WI38 (cell line): ENCODE data around the gene SNTG2.

Source experiments
- H3K4me3 ChIP-seq: 2 replicates; pipeline ENCODE4 v1.5.1; 2011; ENCODE audit warnings: low read depth, mild to moderate bottlenecking, control low read depth, low read length
- TF ChIP-seq, protein P1 (sequence below): IDR thresholded peaks from 2 replicates; pipeline ENCODE4 v1.5.1; 2012; ENCODE audit warnings: low read depth, mild to moderate bottlenecking, control low read depth, low read length

The SNTG2 gene

DNA sequence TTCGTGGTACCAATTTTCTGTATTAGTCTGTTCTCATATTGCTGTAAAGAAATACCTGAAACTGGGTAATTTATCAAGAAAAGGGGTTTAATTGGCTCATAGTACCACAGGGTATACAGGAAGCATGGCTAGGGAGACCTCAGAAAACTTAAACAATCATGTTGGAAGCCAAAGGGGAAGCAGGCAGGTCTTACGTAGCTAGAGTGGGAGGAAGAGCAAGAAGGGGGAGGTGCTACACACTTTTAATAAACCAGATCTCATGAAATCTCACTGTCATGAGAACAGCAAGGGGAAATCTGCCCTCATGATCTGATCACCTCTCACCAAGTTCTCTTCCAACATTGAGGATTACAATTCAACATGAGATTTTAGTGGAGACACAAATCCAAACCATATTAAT, 235.8 kb downstream of the SNTG2 start:
- TF ChIP-seq, protein P1, sequence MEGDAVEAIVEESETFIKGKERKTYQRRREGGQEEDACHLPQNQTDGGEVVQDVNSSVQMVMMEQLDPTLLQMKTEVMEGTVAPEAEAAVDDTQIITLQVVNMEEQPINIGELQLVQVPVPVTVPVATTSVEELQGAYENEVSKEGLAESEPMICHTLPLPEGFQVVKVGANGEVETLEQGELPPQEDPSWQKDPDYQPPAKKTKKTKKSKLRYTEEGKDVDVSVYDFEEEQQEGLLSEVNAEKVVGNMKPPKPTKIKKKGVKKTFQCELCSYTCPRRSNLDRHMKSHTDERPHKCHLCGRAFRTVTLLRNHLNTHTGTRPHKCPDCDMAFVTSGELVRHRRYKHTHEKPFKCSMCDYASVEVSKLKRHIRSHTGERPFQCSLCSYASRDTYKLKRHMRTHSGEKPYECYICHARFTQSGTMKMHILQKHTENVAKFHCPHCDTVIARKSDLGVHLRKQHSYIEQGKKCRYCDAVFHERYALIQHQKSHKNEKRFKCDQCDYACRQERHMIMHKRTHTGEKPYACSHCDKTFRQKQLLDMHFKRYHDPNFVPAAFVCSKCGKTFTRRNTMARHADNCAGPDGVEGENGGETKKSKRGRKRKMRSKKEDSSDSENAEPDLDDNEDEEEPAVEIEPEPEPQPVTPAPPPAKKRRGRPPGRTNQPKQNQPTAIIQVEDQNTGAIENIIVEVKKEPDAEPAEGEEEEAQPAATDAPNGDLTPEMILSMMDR, result no peak
- H3K4me3 ChIP-seq, result no peak overlapping the region

DNA sequence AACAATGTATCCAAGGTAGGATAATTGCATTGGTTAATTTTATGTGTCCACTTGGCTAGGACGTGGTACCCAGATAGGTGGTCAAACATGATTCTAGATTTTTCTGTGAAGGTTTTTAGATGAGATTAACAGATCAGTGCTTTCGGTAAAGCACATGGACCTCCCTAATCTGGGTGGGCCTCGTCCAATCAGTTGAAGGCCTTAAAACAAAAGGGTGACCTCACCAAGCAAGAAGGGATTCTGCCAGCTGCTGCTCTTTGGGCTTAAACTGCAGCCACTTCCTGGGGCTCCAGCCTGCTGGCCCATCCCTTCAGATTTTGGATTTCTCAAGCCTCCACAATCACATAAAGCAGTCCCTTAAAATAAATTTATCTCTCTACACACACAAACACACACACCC, 236.5 kb downstream of the SNTG2 start:
- TF ChIP-seq, protein P1, result no peak

DNA sequence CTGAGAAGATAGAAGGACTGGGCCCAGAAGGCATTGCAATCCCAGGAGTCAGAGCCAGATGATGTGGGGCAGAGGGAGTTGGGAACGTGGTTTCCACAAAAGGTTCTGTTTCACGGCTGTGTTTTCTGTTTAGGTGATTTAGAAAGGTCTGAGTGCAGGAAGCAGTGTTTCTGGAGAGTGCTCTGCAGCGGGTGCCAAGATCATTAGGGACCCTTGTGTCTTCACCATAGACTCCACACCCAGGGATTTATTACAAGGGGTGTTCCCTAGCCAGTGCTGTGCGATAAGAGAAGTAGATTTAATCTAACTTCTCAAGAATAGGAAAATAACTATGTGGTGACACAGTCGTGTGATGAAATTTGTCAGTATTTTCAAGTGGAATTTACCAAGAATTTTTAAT, 241.5 kb downstream of the SNTG2 start:
- H3K4me3 ChIP-seq, result no peak overlapping the region
- TF ChIP-seq, protein P1, result no peak

More for the DNA sequence above, 236.5 kb downstream of the SNTG2 start:
- no peak overlapping the region for H3K4me3 ChIP-seq

DNA sequence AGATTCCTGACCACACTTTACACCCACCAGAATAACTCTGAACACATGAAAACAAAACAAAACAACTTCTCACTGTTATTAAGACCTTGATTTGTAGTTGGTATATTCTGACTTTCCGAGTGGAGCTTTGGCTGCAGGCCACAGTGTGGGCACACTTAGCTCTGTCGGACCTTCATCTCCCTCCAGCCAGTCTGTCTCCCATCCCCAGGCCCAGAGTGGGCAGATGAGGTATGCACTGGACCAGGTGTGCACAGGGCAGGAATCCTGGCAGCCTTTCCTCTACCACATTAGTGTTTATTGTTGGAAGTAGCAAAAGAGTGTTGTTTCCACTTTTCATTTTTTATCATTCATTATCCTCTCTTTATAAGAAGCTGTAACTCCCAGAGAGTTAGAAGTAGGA, 243.2 kb downstream of the SNTG2 start:
- TF ChIP-seq, protein P1, result no peak
- no peak overlapping the region for H3K4me3 ChIP-seq

DNA sequence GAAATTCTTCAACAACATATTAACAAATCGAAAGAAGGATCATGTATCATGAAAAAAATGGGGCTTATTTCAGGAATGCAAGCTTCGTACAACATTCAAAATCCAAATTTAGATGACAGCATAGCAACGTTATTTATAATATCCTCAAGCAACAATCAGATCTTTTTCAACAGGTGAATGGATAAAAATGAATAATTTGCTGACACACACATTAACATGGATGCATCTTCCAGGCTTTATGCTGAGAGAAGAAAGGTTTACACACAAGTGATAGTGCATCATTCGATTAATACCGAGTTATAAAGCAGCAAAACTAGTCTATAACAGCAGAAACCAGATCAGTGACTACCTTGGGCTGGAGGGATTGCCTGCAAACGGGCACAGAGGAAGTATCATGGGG, 253.1 kb downstream of the SNTG2 start:
- no peak overlapping the region for H3K4me3 ChIP-seq
- TF ChIP-seq, protein P1, result no peak

DNA sequence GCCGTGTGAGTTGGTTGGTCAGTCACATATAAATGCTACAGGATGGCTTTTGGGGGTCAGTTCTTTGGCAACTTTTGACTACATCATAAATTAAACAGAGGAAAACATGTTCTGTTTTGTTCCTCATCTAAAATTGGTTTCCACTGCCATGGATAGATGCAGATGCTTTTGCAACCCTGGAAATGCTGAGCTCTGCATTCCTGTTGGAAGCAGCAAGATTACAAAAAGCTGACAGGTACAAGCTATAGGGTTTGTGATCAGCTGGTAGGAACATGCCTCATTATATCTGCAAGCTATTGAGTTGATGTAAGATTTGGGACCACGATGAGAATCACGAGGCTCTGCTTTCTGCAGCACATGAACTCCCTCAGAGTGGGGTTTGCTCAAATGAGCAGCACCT, 255.2 kb downstream of the SNTG2 start:
- TF ChIP-seq, protein P1, result no peak

DNA sequence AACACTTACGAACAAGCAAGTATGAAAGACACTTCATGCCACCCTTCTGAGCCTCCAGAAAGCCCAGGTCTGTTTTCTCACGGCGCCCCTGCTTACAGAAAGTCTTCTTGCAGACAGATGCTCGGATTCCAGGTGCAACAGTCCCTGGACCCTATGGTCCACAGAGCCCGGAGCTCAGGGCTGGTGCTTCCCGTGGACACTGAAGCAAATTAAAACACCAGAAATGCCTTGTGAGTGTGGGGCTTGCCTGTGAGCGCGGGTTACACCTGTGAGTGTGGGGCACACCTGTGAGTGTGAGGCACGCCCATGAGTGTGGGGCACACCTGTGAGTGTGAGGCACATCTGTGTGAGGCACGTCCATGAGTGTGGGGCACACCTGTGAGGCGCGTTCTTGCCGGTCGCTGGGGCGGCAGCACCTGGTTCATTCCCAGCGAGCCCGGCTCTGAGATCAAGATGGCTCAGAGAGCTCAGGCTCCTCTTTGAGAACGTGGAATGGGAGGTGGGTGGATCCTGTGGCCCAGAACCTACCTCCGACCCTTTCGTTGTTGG, 257.4 kb downstream of the SNTG2 start:
- no peak overlapping the region for H3K4me3 ChIP-seq
- TF ChIP-seq, protein P1, result no peak

More for the DNA sequence above, 255.2 kb downstream of the SNTG2 start:
- no peak overlapping the region for H3K4me3 ChIP-seq
